Sigmoid colon (tissue), 4 donors: Measurements from ENCODE around the gene OR10G8.

Experiments used
- CTCF ChIP-seq, 4 experiments: fragments of 450-650 bp in 3 of 4; fragments of 200-600 bp in 1 of 4; IDR thresholded peaks; one replicate each; pipeline ENCODE4 v1.5.1; 2016 to 2019; ENCODE audit warnings: antibody characterized with exemption in 4 of 4, mild to moderate bottlenecking in 3 of 4, moderate library complexity in 2 of 4
- POLR2AphosphoS5 ChIP-seq, 4 donors: sonication (generic); formaldehyde crosslinking; IDR thresholded peaks; one replicate each; pipeline ENCODE4 v1.6.1; 2017; ENCODE audit warnings: antibody characterized with exemption in 4 of 4

- TF ChIP-seq CTCF (IDR thresholded peaks at IDR 0.05) (no peak), POLR2AphosphoS5 (IDR thresholded peaks at IDR 0.05) (no peak)
Observed at GRCh38 chr11:124043420-124043819, 16.8 kb downstream of the OR10G8 start.
